GM13976 (cell line): Measurements from ENCODE around the gene PFKP.

Experiments used
- DNase-seq: peaks from one replicate; pipeline ENCODE4 v3.0.0; 2012; ENCODE audit warnings: low spot score
- CTCF ChIP-seq: IDR thresholded peaks from 2 replicates; pipeline ENCODE4 v1.5.1; 2012; ENCODE audit warnings: borderline replicate concordance, mild to moderate bottlenecking; ENCODE audit not compliant: insufficient read depth; ENCODE audit errors: extremely low read depth, missing control alignments, control extremely low read depth
- in situ Hi-C: fragments of 300-500 bp; cut with MboI; formaldehyde crosslinking; loops from one replicate; pipeline ENCODE4 v1.12.0; 2022; ENCODE audit warnings: low sequenced_read_pairs, mixed read lengths, inconsistent platforms; ENCODE audit not compliant: unreplicated experiment

Gene PFKP

DNA sequence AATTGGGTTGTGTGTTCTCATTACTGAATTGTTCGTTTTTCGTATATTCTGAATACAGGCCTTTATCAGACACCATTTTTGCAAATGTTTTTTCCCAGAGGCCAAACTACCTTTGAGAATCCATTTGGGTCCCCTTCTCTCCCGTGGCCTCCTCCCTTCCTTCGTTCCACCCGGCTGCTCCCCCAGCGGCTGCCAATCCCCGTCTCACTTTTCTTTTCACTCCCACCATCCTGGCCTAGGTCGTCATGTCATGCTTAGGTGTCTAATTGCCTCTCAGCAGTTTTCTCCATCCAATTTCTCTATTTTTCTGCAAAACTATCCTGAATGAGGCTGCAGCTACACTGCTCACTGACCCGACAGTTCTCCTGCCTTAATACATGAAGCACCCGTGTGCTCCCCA lies 87.3 kb downstream of the PFKP start:
- in situ Hi-C loops = no loop called here
- DNase-seq = no peak

GRCh38 chr10:3159152-3159551 lies 91.8 kb downstream of the PFKP start:
- in situ Hi-C loops = no loop called here
- no peak for DNase-seq
- no peak for TF ChIP-seq CTCF

More for the DNA sequence above, 87.3 kb downstream of the PFKP start:
- no peak for TF ChIP-seq CTCF

- no peak for DNase-seq
- in situ Hi-C loops = no loop called here
Observed at GRCh38 chr10:3162533-3162932, 95.2 kb downstream of the PFKP start.

DNA sequence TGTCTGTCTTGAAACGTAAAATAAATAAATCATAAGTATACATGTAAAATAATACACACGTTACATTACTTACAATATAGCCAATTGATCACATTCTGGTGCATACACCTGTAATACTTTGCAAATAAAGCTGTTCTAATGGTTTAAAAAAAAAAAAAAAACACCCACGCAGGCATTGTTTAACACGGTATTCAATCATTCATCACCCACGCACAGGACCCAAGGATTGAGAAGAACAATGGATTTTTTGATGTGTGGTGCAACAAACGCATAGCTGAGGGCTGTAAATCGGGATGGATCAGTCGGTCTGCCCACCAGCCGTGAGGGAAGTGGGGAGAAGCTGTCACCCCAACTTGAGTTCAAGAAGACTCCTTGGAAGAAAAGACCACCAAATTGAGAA lies 96.5 kb downstream of the PFKP start:
- no peak for DNase-seq
- in situ Hi-C loops = no loop called here
- no peak for TF ChIP-seq CTCF

More at GRCh38 chr10:3162533-3162932, 95.2 kb downstream of the PFKP start:
- TF ChIP-seq CTCF = no peak

DNA sequence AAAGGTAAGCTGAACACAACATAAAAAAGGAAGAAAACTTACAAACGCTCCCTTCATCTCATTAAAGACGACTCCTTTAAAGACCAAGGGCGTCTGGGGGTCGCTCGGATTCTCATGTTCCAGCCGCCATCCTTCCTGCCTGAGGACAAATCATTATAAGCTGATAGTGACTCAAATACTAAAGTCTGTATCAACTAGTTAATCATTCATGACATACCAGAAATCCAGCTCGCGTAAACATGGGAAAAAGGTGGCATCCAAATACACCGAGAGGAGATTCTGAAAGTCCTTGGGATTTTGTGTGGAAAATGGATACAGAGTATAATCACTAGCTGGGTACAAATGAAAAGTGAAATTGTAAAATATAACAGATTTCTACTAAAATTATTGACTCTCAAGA lies 97.8 kb downstream of the PFKP start:
- DNase-seq = no peak
- in situ Hi-C loops = no loop called here
- TF ChIP-seq CTCF = no peak

DNA sequence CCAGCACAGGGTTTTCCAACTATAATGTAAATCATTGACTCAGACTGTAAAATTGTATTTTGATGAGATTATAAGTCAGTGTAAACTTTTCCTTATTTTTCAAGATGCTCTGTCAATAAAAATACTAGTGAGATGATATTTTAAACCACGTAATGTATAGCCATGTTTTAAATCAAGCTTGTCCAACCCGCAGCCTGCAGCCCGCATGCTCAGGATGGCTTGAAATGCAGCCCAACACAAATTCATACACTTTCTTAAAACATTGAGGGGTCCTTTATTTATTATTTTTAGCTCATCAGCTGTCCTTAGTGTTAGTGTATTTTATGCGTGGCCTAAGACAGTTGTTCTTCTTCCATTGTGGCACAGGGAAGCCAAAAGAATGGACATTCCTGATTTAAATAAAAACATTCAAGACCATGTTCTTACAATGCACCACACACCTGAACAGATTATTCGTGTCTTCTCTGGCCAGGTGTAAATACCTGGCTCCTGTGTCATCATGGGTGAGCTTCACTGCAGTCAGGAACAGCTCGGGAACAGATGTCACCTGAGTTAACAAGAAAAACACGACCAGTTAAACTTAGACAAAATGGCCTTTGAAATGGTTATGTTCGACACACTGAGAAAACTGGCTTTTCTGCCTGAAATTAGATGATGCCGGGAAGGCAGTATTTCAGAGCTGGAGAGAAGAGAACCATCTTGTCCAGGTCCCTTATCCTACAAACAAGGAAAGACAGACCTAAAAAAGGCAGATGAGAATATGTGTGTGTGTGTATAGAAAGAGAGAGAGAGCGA lies 99.3 kb downstream of the PFKP start:
- in situ Hi-C loops = no loop called here
- no peak for TF ChIP-seq CTCF
- DNase-seq = no peak

GRCh38 chr10:3167611-3168330 lies 100.4 kb downstream of the PFKP start:
- DNase-seq = no peak
- no peak for TF ChIP-seq CTCF
- in situ Hi-C loops = no loop called here
